Hepatocyte (in vitro differentiated cells): ENCODE measurements around the gene C6orf132.

Experiments
- CTCF ChIP-seq: fragments of 200-600 bp; sonication (generic); IDR thresholded peaks from 2 replicates; pipeline ENCODE4 v1.5.1; 2016; ENCODE audit warnings: antibody characterized with exemption, mild to moderate bottlenecking; ENCODE audit not compliant: poor library complexity
- EZH2 ChIP-seq: fragments of 200-600 bp; sonication (generic); IDR thresholded peaks from 2 replicates; pipeline ENCODE4 v1.6.1; 2016; ENCODE audit warnings: antibody characterized with exemption, mild to moderate bottlenecking, borderline replicate concordance

GRCh38 chr6:42129360-42129676, 13.1 kb downstream of the C6orf132 start:
- TF ChIP-seq CTCF (no peak), EZH2 (no peak)
